GM19043 (cell line): ENCODE measurements around the gene PIGN.
"Not testable (repeated sequence)": the region's sequence is repeated elsewhere in the genome, so short reads cannot be mapped to it uniquely, and the experiment has no call there.

Experiments
- ATAC-seq: cut with Tn5 transposase; IDR thresholded peaks from one replicate; pipeline ENCODE4 v1.9.1; 2021; ENCODE audit warnings: low read depth; ENCODE audit not compliant: unreplicated experiment

PIGN gene

DNA sequence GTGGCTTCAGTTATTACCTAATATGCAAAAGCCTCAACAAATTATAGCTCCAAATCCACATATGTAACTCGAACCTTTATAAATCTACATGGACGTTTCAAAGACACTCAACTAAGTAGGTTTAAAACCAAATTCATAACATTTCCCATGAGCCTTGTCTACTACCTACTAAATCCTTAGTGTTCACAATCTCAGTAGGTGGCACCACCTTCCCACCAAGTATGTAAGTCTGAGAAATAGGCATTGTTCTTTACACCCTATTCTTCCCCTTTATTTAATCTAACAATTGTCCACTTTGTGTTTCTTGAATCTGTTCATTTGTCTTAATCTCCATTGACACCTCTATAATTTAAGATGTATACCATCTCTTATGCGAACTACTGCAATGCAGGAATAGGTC, 4.6 kb downstream of the PIGN start:
- no peak for ATAC-seq

DNA sequence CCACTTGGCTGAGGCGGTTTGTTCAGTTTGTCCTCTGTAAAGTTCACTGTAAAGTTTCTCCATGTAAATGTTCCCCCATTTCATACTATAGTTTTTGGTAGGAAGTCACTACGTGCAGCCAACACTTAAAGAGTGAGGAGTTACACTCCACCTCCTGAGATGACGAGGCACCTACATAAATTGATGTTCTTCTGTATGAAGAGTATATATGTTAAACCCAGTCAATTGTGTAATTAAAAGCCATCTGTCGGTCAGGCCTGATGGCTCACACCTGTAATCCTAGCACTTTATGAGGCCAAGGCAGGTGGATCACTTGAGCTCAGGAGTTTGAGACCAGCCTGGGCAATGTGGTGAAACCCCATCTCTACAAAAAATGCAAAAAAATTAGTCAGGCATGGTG, 7.6 kb downstream of the PIGN start:
- ATAC-seq, result no peak

GRCh38 chr18:62177271-62177670, 9.6 kb downstream of the PIGN start:
- ATAC-seq, result no peak

GRCh38 chr18:62175521-62175920, 11.3 kb downstream of the PIGN start:
- no peak for ATAC-seq

DNA sequence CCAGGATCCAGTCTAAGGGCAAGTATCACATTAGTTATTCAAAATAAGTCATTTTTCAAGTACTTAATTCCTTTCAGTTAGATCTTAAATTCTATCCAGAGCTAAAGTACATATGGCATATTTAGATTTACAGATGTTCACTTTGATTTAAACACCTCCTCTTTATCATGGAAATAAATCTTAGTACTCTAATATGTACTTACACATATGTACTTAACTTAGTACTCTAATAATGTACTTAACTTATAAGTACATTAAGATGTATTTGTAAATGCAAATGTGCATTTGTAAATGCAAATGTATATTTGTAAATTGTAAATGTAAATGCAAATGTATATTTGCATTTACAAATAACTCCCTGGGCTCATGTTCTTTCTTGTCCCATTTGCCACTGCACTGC, 14.6 kb downstream of the PIGN start:
- ATAC-seq, result no peak

DNA sequence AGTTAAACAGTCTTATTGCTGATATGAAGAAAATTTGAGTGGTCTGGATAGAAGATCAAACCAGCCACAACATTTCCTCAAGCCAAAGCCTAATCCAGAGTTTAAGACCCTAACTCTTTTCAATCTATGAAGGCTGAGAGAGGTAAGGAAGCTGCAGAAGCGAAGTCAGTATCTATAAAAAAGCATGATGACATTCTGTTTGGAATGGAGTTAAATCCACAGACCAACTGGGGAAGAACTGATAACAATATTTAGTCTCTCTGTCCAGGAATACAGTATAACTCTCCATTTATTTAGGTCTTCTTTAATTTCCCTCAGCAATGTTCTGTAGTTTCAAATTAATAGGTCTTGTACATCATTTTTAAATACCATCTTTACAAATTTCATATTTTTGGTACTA, 16.0 kb downstream of the PIGN start:
- ATAC-seq, result no peak

DNA sequence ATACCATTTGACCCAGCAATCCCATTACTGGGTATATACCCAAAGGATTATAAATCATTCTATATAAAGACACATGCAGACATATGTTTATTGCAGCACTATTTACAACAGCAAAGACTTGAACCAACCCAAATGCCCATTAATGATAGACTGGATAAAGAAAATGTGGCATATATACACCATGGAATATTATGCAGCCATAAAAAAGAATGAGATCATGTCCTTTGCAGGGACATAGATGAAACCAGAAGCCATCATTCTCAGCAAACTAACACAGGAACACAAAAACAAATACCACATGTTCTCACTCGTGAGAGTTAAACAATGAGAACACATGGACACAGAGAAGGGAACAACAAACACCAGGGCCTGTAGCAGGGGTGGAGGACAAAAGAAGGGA, 20.3 kb downstream of the PIGN start:
- not testable (repeated sequence) for ATAC-seq

- no peak for ATAC-seq
Measured at GRCh38 chr18:62165583-62165982, 21.3 kb downstream of the PIGN start.

DNA sequence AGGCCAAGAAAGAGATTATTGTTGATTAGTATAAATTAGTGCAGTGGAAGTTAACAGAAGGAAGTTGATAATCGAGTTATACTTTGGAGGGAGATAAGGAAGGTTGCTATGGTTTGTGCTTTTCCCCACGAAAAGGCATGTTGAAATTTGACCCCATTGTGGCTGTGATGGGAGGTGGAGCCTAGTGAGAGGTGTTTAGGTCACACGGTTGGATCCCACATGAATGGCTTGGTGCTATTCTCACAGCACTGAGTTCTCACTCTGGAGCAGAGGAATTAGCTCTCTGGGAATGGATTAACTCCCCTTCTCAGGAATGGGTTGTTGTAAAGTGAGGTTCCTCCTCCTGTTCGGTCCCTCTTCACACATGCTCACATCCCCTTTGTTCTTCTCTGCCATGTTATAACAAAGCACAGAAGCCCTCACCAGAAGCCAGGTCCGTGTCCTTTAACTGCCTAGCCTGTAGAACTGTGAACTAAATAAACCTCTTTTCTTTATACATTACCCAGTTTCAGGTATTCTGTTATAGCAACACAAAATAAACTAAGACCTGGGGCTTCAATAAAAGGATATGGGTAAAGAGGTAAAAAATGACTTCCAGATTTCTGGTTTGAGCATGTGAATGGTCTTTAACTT, 21.9 kb downstream of the PIGN start:
- ATAC-seq, result no peak

- ATAC-seq, result no peak
Measured at GRCh38 chr18:62164310-62164709, 22.5 kb downstream of the PIGN start.

DNA sequence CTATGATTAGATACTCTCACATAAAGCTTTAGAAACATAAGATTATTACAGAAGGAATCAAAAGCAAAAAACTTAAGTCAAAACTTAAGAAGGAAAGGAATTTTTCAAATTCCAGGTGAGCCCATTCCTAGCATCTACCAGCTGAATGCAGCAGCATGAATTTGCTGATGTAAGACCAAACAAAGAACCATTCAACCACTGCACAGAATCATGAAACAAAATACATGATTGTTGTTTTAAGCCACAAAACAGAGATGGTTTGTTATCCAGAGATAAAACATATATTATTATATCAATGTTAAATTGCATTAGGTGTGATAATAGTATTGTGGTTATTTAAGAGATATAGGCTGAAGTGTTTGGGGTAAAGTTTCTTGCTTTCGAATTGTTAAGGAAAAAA, 29.0 kb downstream of the PIGN start:
- no peak for ATAC-seq

DNA sequence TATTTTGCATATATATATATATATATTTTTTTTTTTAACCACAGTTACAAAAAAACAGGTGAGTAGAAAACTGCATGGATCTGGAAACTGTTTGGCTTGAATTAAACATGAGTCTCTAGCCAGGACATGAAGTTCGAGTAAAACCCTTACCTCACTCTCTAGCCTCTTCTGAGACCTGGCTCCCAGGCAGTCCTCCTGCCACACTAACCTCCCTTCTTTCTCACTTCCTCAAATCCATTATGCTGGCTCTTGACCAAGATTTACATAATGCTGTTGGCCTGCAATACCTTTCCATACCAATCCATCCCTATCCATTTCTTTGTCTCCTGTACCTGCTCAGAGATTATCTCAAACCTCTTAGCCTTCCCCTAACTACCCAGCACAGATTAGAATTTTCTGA, 34.0 kb downstream of the PIGN start:
- no peak for ATAC-seq

DNA sequence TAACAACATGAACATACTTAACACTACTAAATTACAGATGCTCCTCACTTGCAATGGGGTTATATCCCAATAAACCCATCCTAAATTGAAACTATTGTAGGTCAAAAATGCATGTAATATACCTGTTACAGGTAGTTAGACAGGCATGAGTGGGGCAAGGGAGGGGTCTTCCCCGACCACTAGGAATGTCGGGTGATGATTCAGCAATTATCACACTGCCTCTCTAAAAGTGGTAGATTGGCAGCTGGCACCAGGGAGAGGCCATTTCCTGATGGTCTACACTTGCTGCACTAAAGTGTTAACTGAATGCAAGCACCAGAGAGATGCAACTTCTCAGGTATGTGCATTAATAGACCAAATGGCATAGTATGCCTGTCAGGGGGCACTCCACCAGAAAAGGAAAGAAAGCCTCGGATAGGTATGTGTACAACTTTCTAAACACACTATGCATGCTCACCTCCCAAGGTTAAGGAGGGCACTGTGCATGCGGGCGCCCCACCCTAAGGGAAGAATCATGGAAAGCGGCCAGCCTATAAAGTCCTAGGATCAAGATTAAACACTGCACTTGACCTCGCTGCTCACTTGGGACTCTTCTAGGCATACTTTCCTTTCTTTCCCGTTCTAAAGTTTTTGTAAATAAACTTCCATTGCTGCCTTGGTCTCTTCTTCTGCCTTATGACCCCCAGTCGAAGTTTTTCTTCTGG, 35.6 kb downstream of the PIGN start:
- ATAC-seq, result no peak

DNA sequence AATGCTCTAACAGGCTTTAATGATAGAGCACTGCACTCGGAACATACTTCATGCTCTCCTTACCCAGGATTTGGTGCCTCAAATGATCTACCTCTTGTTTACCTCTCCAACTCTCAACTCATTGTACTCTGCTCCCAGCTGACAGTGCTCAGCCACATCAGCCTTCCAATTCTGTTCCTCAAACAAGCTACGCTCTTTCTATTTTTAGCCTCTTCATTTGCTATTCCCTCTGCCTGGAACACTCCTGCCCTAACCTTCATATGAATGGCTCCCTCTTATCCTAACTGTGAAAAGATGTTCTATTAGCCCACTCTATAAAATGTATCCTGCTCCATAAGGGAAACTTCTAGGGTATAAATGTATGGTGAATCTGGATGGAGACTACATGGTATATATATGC, 42.5 kb downstream of the PIGN start:
- no peak for ATAC-seq

DNA sequence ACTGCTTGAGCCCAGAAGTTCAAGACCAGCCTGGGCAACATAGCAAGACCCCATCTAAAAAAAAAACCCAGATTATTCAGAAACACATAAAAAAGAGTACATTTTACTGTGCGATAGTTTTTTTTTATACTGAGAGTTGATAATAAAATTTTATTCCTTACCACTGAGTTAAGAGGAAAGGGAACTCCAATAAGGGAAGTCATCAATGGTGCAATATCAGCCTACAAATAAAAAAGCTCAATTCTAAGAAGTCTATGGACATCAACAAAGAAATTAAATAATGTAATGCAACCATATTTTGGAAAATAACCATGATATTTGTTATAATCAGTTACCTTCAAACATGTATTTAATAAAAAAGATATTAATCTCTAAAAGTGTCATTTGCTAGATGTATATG, 46.6 kb downstream of the PIGN start:
- ATAC-seq, result no peak

DNA sequence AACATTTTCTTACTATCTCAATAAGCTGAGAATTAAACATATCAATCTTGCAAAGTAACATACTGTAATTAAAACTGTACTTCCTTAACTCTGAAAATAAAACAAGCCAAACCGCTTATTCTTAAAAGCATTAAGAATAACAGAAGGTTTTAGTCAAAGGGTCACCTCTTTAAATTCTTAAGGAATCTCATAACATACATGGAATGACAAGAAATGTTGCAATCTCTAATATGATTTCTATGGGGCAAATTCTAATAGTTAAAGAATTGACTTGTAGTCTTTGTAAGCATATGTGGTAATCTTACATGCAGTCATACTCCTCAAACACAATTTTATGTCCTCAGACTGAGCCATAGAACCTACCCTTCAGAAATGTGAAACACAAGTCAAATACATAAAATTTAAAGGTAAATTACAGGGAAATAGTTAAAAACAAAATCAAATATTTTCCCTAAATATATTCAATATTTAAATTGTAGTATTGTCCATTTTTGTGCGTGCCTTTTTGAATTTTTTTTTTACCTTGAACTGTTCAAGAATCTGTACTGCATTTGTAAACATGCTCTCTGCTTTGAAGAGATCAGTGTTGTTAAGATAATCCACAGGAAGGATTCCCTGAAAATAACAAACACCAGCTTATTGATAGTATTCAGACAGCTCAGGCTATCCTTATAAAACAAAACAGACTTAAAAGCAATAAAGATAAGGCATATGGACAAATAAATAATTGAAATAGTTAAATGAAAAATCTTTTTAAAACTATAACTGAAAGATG, 48.2 kb downstream of the PIGN start:
- no peak for ATAC-seq

DNA sequence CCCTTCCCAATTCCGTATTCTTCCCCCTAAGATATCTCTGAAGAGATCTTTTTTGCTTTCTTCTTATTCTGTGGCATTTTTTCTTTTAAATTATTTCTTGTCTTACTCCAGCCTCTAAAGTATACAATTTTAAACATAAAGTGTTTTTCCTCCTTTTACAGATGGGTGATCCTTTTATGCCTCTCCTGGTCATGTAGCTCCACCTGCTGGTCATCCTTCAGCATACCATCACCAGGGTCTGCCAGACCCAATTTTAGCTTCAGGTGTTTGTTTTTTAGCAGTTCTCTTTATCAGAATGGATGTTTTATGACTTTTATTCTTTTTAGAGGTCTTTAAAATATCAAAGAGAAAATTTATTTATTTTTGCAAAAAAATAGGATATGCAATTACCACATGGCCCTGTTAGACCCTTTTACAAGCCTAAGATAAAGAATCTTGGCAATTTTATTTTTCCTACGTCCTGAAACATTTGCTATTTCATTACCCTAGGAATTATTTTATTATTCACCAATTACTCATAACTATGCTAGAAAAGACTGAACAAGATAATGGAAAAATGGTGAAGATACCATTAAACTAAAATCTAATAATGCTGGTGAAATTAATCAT, 55.5 kb downstream of the PIGN start:
- ATAC-seq, result peak; percentile 67

- ATAC-seq, result no peak
Measured at GRCh38 chr18:62128157-62128556, 58.7 kb downstream of the PIGN start.

- ATAC-seq, result no peak
Measured at GRCh38 chr18:62126737-62127136, 60.1 kb downstream of the PIGN start.

GRCh38 chr18:62125702-62126101, 61.2 kb downstream of the PIGN start:
- no peak for ATAC-seq

- ATAC-seq, result no peak
Measured at GRCh38 chr18:62122330-62122729, 64.5 kb downstream of the PIGN start.
